ENCODE measurements around the gene KDM4C. TPM values are rescaled to one million over a fixed set of nuclear protein-coding genes. Genes with fewer than 3 reads are reported as not detected.
A peak's percentile ranks its signal among the peaks of the same experiment; 100 is the strongest.

Gene KDM4C
- total RNA-seq, 1 donor from 2014 or later = 16.5 TPM

DNA sequence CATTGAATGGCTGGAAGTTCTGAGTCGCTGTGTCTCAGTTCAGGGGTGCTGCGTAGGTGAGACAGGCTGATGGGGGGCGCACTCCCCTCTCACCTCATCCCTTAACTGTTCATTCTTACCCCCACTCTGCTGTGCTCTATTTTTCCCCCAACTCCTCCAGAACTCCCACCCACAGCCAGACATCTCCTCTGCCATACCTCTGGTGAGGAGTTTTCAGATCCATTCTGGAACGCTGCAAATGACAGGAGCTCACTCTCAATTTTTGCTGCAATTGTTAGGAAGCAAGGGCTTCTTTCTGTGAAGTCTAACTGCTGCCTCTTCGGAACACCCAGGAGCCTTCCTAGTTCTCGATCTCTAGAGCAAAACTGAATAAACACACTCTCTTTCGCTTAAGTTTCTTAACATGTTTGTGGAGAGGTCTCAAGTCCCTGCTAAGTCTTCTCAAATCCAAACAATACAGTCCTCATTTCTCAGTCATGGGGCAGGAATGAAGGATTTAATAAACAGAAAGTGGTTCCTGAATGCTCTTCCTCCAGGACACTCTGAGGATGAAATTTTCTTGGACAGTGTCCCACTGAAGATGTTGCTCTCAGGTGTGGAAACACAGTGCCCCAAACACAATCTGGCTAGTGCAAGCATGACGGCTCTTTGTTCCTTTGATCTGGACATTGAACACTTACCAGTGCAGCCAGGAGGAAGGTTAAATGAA lies 387.7 kb downstream of the KDM4C start:
- Mint-ChIP-seq H3K4me3 (no peak overlapping the region), H3K27me3 (no peaks in the 10 kb centered on the region), H3K4me1 (ENCODE audit: unreplicated experiment) (peaks cover 20% of the 10 kb centered on the region), H3K27ac (peak overlapping the region; percentile 14), H3K36me3 (no peaks in the 10 kb centered on the region), H3K9me3 (no peaks in the 10 kb centered on the region)
- TF ChIP-seq, protein P1, sequence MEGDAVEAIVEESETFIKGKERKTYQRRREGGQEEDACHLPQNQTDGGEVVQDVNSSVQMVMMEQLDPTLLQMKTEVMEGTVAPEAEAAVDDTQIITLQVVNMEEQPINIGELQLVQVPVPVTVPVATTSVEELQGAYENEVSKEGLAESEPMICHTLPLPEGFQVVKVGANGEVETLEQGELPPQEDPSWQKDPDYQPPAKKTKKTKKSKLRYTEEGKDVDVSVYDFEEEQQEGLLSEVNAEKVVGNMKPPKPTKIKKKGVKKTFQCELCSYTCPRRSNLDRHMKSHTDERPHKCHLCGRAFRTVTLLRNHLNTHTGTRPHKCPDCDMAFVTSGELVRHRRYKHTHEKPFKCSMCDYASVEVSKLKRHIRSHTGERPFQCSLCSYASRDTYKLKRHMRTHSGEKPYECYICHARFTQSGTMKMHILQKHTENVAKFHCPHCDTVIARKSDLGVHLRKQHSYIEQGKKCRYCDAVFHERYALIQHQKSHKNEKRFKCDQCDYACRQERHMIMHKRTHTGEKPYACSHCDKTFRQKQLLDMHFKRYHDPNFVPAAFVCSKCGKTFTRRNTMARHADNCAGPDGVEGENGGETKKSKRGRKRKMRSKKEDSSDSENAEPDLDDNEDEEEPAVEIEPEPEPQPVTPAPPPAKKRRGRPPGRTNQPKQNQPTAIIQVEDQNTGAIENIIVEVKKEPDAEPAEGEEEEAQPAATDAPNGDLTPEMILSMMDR (conservative IDR thresholded peaks at IDR 0.05) = no peak
- DNase-seq (ENCODE audit: extremely low spot score, unreplicated experiment) = no peak

DNA sequence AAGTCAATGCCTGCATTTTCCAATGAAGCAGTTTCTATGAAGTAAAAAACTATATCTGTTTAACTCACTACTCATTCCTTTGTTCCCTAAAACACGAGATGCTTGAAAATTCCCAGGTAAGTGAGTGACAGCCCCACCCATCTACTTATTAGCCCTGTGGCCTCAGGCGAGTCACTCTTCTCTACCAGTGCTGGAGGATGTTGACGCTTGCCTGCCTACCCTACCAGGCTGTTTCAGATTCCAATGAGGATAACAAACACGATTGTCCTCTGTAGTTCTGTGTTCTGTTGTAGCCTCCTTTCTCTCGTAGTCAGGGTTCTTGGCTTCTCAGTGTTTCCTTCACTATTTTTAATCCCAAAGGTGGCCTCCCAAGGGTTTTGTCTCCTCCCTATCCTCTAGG lies 388.8 kb downstream of the KDM4C start:
- no peak for DNase-seq (ENCODE audit: extremely low spot score, unreplicated experiment)
- TF ChIP-seq, protein P1 (conservative IDR thresholded peaks at IDR 0.05) = no peak
- H3K9me3 Mint-ChIP-seq = no peaks in the 10 kb centered on the region
- H3K36me3 Mint-ChIP-seq = no peaks in the 10 kb centered on the region
- H3K4me3 Mint-ChIP-seq = no peak overlapping the region
- peak overlapping the region; percentile 10 for H3K27ac Mint-ChIP-seq
- H3K4me1 Mint-ChIP-seq (ENCODE audit: unreplicated experiment) = peaks cover 20% of the 10 kb centered on the region
- H3K27me3 Mint-ChIP-seq = no peaks in the 10 kb centered on the region

DNA sequence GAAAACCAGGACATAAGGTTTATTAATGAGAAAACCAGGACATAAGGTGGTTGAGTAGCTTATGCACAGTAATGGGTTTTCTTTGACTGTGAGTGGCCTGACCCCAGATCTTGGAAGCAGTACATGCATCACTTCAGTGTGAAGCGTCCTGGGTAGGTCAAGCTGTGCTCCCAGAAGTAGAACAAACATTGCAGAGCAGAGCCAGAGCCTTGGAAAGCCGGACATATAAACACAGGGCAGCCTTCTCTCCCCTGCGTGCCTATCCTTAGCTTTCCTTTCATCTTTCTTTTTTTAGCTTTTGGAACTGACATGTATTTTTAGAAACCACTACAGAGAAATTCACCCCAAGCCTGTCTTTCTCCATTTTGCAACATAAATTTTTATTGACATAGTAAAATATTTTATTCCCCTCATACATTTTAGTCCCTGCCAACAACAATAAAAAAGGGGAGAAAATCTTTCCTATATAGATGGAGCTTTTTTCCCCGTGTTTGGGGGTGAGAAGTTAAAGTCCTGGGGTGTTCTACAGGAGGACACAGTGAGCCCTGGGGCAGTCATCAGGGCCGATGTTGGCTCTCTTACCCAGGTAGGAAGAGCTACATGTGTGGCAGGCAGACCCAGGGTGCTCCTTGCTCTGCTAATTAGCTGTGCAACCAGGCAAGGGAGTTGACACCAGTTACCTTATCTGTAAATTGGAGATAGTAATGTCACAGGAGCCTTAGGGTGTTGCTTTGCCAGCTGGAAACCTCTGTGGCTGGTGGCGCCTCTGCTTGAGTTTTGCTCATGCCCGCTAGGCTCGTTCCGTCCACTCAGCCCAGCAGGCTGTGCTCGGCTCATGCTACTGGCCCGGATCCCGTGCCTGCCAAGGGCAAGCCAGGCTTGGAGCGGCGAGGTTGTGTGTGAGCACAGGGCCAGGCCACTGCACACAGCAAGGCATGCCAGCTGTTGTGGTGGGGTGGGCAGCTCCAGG lies 389.6 kb downstream of the KDM4C start:
- Mint-ChIP-seq H3K27ac (peak overlapping the region; percentile 10), H3K9me3 (no peaks in the 10 kb centered on the region), H3K36me3 (no peaks in the 10 kb centered on the region), H3K27me3 (no peaks in the 10 kb centered on the region), H3K4me1 (ENCODE audit: unreplicated experiment) (peaks cover 20% of the 10 kb centered on the region), H3K4me3 (peak overlapping the region; percentile 21)
- TF ChIP-seq, protein P1 (conservative IDR thresholded peaks at IDR 0.05) = no peak
- no peak for DNase-seq (ENCODE audit: extremely low spot score, unreplicated experiment)

DNA sequence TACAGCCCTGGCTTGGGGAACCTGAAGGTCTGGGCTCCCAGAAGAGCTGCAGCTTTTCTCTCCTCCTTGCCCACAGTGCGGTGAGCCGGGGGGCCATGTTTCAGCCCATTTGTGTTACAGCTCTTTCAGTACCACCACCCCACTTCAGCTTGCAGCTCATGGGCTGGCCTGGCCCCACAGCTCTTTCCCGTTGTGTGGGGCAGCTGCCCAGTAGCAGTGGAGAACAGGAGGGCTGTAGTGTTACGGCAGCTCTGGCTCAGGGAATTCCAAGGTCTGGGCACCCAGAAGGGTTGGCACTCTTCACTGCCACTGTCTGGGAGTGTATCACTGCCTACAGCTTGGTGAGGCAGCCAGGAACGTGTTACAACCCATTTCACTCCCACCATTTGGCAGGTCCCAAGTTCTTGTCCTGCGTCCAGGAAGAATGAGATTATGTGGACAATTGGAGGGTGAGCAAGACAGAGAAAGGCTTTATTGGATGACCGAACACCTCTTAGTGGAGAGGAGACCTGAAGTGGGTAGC lies 390.5 kb downstream of the KDM4C start:
- DNase-seq (ENCODE audit: extremely low spot score, unreplicated experiment) = no peak
- H3K36me3 Mint-ChIP-seq = no peaks in the 10 kb centered on the region
- TF ChIP-seq, protein P1 (conservative IDR thresholded peaks at IDR 0.05) = no peak
- H3K27me3 Mint-ChIP-seq = no peaks in the 10 kb centered on the region
- no peak overlapping the region for H3K4me3 Mint-ChIP-seq
- H3K4me1 Mint-ChIP-seq (ENCODE audit: unreplicated experiment) = peaks cover 21% of the 10 kb centered on the region
- H3K9me3 Mint-ChIP-seq = no peaks in the 10 kb centered on the region
- no peak overlapping the region for H3K27ac Mint-ChIP-seq

DNA sequence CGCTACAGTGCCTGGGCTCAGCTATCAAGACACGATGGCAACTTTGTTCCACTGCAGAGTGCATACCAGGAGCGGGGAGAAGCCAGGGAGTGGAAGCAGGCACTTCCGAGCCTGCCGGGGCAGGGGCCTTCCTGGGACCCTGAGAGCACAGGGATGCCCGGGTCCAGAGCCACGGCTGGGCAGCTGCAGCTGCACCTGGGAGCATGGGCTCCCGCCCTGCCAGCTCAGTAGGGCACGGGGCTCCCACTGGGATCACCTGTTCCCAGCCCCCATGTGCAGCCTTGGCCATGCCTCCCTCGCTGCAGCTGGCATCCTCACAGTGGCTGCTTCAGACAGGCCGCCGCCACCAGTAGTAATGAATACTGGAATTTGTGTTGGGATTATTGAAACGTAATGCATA lies 391.5 kb downstream of the KDM4C start:
- TF ChIP-seq, protein P1 (conservative IDR thresholded peaks at IDR 0.05) = no peak
- Mint-ChIP-seq H3K4me3 (no peak overlapping the region), H3K9me3 (no peaks in the 10 kb centered on the region), H3K27me3 (no peaks in the 10 kb centered on the region), H3K36me3 (no peaks in the 10 kb centered on the region), H3K27ac (no peak overlapping the region), H3K4me1 (ENCODE audit: unreplicated experiment) (peaks cover 26% of the 10 kb centered on the region)
- no peak for DNase-seq (ENCODE audit: extremely low spot score, unreplicated experiment)
